Left cardiac atrium (tissue), 4 donors: ENCODE measurements around the gene SMIM14. TPM values are rescaled to one million over a fixed set of nuclear protein-coding genes. Genes with fewer than 3 reads are reported as not detected.

ENCODE experiments used
- ATAC-seq, 2 donors: fragments of 200-7000 bp; cut with Tn5 transposase; one replicate each; pipeline ENCODE4 v1.9.1; 2020; ENCODE audit warnings: mild to moderate bottlenecking in 2 of 2, moderate library complexity in 2 of 2
- DNase-seq: peaks from one replicate; pipeline ENCODE4 v3.0.0-alpha.2; 2020
- intact Hi-C, 2 donors: fragments of 100-400 bp; cut with DNase I; formaldehyde crosslinking; loops; one replicate each; pipeline versions ENCODE4 v1.14.1 to v1.15.1; 2022 to 2023
- total RNA-seq, 2 donors: library from RNA; stranded (reverse); fragmentation: NEBNext Ultra II Directional; extraction: Animal tissue kit (Norgen Biotek cat#: 25700); gene quantifications; one replicate each; pipeline ENCODE4 v1.2.1, GENCODE V29; 2021
- donor health status: DM: no; HTN: yes; CAD: no.
- donor health status: DM: no; HTN: yes; CAD: no; lungs with severe emphysema.
- donor health status: DM: yes; HTN: yes; CAD: no.
- donor health status: Dilated cardiomyopathy.

Gene SMIM14
- total RNA-seq, 2 donors from 2014 or later: 21.7 to 22.3 TPM

- intact Hi-C loops: no loop called here
- ATAC-seq (peak in 1 of 2 donors; percentile 75), DNase-seq (no peak)
Observed at GRCh38 chr4:39614487-39615162, 24.0 kb downstream of the SMIM14 start.

DNA sequence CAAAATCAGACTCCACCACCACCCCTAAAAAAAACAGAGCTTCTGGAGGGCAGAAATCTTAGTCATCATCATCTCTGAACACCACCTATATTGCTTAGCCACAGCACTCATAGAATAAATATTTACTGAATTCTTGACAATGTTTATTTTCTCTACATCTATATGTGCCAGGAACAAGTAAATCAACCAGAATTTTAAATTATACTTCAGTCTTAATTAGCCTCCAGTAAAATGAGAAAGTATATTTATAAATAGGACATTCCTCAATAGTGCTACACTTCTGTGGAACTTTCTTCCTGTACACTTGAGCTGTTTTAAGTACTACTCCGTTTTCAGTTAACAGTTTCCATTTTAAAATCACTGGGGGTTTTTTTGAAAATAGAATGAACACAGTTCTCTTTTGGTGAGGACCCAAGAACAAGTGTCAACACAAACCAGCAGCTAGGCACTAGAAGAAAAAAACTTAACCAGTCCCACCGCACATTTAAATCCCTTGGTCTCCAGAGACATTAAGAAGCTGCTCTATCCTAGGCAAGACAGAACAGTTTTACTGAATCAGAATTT is 25.5 kb downstream of the SMIM14 start:
- intact Hi-C loops: no loop called here
- ATAC-seq: no peak
- DNase-seq: no peak

GRCh38 chr4:39609454-39609931 is 29.2 kb downstream of the SMIM14 start:
- no peak for ATAC-seq
- no peak for DNase-seq
- intact Hi-C loops: no loop called here

- intact Hi-C loops: no loop called here
Observed at GRCh38 chr4:39608451-39608850, 30.2 kb downstream of the SMIM14 start.

GRCh38 chr4:39606747-39607146 is 31.9 kb downstream of the SMIM14 start:
- intact Hi-C loops: no loop called here
- no peak for ATAC-seq

More at GRCh38 chr4:39608451-39608850, 30.2 kb downstream of the SMIM14 start:
- DNase-seq: no peak
- ATAC-seq: no peak

DNA sequence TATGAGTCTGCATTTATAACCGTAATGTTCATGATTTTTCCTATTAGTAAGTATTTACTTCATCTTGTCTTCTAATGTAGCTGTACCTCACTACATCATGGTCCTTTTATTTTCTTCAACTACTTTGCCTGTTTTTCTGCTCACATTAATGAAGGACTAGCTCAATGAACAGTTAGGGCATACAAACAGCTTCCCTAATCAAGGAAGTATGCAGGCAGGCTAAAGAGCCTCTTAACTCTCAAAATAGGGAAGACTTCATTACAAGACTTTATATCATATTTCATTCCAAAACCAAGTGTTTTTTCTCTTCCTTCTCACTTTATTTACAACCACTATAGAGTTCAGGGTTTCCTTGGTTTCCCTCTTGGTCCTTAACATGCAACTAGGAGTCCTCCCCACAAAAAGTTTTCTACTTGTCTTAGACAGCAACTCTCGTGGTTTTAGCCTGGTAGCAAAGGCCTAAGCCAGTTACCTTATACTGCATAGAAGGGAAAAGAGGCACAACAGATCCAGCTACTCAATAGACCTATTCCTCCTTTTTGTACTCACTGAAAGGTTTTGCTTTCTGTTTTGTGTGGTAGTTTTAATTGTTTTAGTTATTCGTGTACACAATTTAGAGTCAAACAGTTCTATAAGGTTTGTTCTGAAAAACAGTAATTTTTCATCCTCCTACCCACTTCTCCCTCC is 40.8 kb downstream of the SMIM14 start:
- DNase-seq (no peak), ATAC-seq (no peak)
- intact Hi-C loops: no loop called here

More at GRCh38 chr4:39606747-39607146, 31.9 kb downstream of the SMIM14 start:
- no peak for DNase-seq

DNA sequence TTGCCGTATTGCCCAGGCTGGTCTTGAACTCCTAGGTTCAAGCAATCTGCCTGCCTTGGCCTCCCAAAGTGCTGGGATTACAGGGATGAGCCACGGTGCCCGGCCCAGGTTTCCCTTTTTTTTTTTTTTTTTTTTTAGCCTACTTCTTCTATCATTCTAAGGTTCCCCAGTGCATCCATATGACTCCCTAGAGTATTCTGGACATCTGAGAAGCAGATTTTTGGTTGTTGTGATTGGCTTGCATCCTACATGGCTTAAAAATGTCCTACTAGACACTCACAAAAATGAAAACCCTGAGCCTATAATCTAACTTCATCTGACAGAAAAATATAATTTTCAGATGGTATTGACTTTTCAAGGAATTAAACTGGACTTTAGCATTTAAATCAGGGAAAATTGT is 41.7 kb downstream of the SMIM14 start:
- intact Hi-C loops: no loop called here
- ATAC-seq (no peak), DNase-seq (no peak)

- DNase-seq (no peak), ATAC-seq (no peak)
- intact Hi-C loops: no loop called here
Observed at GRCh38 chr4:39591290-39591689, 47.4 kb downstream of the SMIM14 start.

GRCh38 chr4:39587881-39588280 is 50.8 kb downstream of the SMIM14 start:
- ATAC-seq (no peak), DNase-seq (no peak)
- intact Hi-C loops: no loop called here

DNA sequence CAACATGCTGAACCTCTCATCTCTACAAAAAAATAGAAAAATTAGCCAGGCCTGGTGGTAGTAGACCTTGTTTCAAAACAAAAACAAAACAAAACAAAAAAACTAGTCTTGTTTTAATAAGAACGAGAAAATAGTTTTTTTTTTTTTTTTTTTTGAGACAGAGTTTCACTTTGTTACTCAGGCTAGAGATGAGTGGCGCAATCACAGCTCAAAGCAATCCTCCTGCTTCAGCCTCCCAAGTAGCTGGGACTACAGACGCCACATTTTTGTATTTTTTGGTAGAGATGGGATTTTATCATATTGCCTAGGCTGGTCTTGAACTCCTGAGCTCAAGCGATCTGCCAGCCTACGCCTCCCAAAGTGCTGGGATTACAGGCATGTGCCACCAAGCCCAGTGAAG is 63.7 kb downstream of the SMIM14 start:
- ATAC-seq: no peak
- no peak for DNase-seq
- intact Hi-C loops: no loop called here

- intact Hi-C loops: no loop called here
- ATAC-seq (no peak), DNase-seq (no peak)
Observed at GRCh38 chr4:39571504-39571903, 67.2 kb downstream of the SMIM14 start.

GRCh38 chr4:39571054-39571453 is 67.6 kb downstream of the SMIM14 start:
- ATAC-seq (no peak), DNase-seq (no peak)
- intact Hi-C loops: no loop called here

- intact Hi-C loops: no loop called here
- ATAC-seq (no peak), DNase-seq (no peak)
Observed at GRCh38 chr4:39569209-39569608, 69.5 kb downstream of the SMIM14 start.

DNA sequence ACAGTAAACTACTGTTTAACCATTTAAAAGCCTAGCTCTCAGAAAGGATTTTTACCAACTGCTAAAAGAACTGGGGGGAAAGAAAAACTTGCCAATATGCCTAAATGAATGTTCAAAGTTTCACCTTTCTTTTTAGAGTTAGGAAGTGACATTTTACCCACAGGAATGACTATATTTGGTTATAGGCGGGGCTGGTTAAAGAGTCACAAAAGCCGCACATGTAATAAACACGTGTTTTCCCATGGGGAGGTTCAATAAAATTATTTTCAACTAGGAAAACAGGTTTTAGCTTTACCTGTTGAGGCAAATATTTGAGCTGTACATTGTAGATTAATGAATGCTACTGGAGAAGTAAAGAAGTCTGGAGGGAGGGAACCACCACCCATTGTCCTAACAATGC is 69.9 kb downstream of the SMIM14 start:
- intact Hi-C loops: no loop called here
- no peak for ATAC-seq
- DNase-seq: no peak

GRCh38 chr4:39565878-39566600 is 72.6 kb downstream of the SMIM14 start:
- peak in 1 of 2 donors; percentile 69 for ATAC-seq
- DNase-seq: no peak
- intact Hi-C loops: no loop called here

GRCh38 chr4:39563346-39563847 is 75.3 kb downstream of the SMIM14 start:
- DNase-seq (no peak), ATAC-seq (no peak)
- intact Hi-C loops: no loop called here

DNA sequence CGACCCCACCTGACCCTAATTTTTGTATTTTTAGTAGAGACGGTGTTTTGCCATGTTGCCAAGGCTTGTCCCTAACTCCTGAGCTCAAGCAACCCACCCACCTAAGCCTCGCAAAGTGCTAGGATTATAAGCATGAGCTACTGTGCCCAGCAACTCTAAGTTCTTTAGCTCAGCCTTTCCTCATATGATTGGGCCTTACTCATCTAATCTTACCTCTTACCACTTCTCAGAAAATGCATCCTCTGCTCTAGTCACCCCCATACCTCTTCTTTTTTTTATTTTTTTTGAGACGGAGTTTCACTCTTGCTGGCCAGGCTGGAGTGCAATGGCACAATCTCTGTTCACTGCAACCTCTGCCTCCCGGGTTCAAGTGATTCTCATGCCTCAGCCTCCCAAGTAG is 75.9 kb downstream of the SMIM14 start:
- no peak for ATAC-seq
- DNase-seq: no peak
- intact Hi-C loops: no loop called here

- DNase-seq (peak; percentile 31), ATAC-seq (peak in 1 of 2 donors; percentile 26)
- intact Hi-C loops: no loop called here
Observed at GRCh38 chr4:39559626-39560025, 79.0 kb downstream of the SMIM14 start.

DNA sequence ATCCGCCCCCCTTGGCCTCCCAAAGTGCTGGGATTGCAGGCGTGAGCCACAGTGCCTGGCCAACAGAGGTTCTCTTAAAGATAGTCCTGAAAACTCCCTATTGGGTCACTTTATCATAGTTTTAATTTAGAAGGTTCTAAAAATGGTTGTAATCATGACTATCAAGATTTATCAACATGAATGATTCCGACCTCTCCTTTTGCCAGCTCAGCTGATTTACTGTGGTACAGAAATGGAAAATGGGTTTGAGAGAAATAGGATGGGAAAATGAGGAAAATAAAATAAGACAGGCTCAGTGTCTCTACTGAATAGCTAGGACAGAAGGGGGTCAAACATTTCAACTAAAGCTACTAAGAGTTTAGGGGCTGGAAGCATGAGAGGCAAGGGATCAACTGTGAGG is 83.2 kb downstream of the SMIM14 start:
- DNase-seq (no peak), ATAC-seq (no peak)

More for the DNA sequence above, 83.2 kb downstream of the SMIM14 start:
- intact Hi-C loops: no loop called here
